KOPT-K1 (cell line): ENCODE results near the gene SUPT20HL2.

Experiments used
- H3K27ac ChIP-seq: fragments of 200-600 bp; sonication (generic); 2 replicates; pipeline ENCODE4 v1.5.1; 2016; ENCODE audit warnings: antibody characterized with exemption, mild to moderate bottlenecking, low read depth, low read length; ENCODE audit not compliant: poor library complexity, severe bottlenecking
- H3K36me3 ChIP-seq: fragments of 200-600 bp; sonication (generic); 2 replicates; pipeline ENCODE4 v1.5.1; 2017; ENCODE audit warnings: antibody characterized with exemption, mild to moderate bottlenecking, low read length, moderate library complexity; ENCODE audit not compliant: insufficient read depth
- H3K9me3 ChIP-seq: fragments of 200-600 bp; sonication (generic); 2 replicates; pipeline ENCODE4 v1.5.1; 2017; ENCODE audit warnings: antibody characterized with exemption, low read length, mild to moderate bottlenecking; ENCODE audit not compliant: insufficient read depth, poor library complexity, severe bottlenecking

Gene SUPT20HL2

GRCh38 chrX:24292353-24292752 lies 21.5 kb downstream of the SUPT20HL2 start:
- H3K27ac ChIP-seq = no peak overlapping the region
- H3K9me3 ChIP-seq = no peaks in the 10 kb centered on the region
- no peaks in the 10 kb centered on the region for H3K36me3 ChIP-seq

GRCh38 chrX:24285082-24285481 lies 28.8 kb downstream of the SUPT20HL2 start:
- Histone ChIP-seq H3K36me3 (no peaks in the 10 kb centered on the region), H3K27ac (no peak overlapping the region), H3K9me3 (no peaks in the 10 kb centered on the region)

GRCh38 chrX:24283127-24283794 lies 30.6 kb downstream of the SUPT20HL2 start:
- Histone ChIP-seq H3K36me3 (no peaks in the 10 kb centered on the region), H3K27ac (no peak overlapping the region), H3K9me3 (no peaks in the 10 kb centered on the region)

GRCh38 chrX:24282381-24283126 lies 31.3 kb downstream of the SUPT20HL2 start:
- Histone ChIP-seq H3K36me3 (no peaks in the 10 kb centered on the region), H3K27ac (no peak overlapping the region)

GRCh38 chrX:24277405-24277804 lies 36.5 kb downstream of the SUPT20HL2 start:
- Histone ChIP-seq H3K36me3 (no peaks in the 10 kb centered on the region), H3K27ac (no peak overlapping the region), H3K9me3 (no peaks in the 10 kb centered on the region)

More at GRCh38 chrX:24282381-24283126, 31.3 kb downstream of the SUPT20HL2 start:
- no peaks in the 10 kb centered on the region for H3K9me3 ChIP-seq

- Histone ChIP-seq H3K36me3 (no peaks in the 10 kb centered on the region), H3K9me3 (no peaks in the 10 kb centered on the region), H3K27ac (no peak overlapping the region)
These were observed 37.9 kb downstream of the SUPT20HL2 start for GRCh38 chrX:24276015-24276414.

GRCh38 chrX:24271262-24271661 lies 42.6 kb downstream of the SUPT20HL2 start:
- Histone ChIP-seq H3K36me3 (no peaks in the 10 kb centered on the region), H3K9me3 (no peaks in the 10 kb centered on the region), H3K27ac (no peak overlapping the region)

- Histone ChIP-seq H3K36me3 (no peaks in the 10 kb centered on the region), H3K27ac (no peak overlapping the region), H3K9me3 (no peaks in the 10 kb centered on the region)
These were observed 45.1 kb downstream of the SUPT20HL2 start for GRCh38 chrX:24268786-24269185.

GRCh38 chrX:24266996-24267395 lies 46.9 kb downstream of the SUPT20HL2 start:
- Histone ChIP-seq H3K36me3 (no peaks in the 10 kb centered on the region), H3K9me3 (no peaks in the 10 kb centered on the region), H3K27ac (no peak overlapping the region)

GRCh38 chrX:24264383-24264782 lies 49.5 kb downstream of the SUPT20HL2 start:
- no peaks in the 10 kb centered on the region for H3K9me3 ChIP-seq
- H3K27ac ChIP-seq = no peak overlapping the region

GRCh38 chrX:24262309-24262708 lies 51.6 kb downstream of the SUPT20HL2 start:
- Histone ChIP-seq H3K27ac (no peak overlapping the region), H3K9me3 (no peaks in the 10 kb centered on the region), H3K36me3 (no peaks in the 10 kb centered on the region)

More at GRCh38 chrX:24264383-24264782, 49.5 kb downstream of the SUPT20HL2 start:
- H3K36me3 ChIP-seq = no peaks in the 10 kb centered on the region
